H9 (cell line): ENCODE results near the gene NCAN. TPM values are rescaled to one million over a fixed set of nuclear protein-coding genes. Genes with fewer than 3 reads are reported as not detected.

Source experiments
- DNase-seq: peaks from one replicate; pipeline ENCODE4 v3.0.0-alpha.2; 2017
- H2AFZ ChIP-seq: one replicate; pipeline ENCODE4 v1.6.1; 2013; ENCODE audit warnings: mild to moderate bottlenecking, low read length, control low read depth, moderate library complexity
- H2AK5ac ChIP-seq: 2 replicates; pipeline ENCODE4 v1.6.1; 2013; ENCODE audit warnings: low read length, control low read depth, mixed read lengths; ENCODE audit not compliant: insufficient read length
- H2BK120ac ChIP-seq: one replicate; pipeline ENCODE4 v1.6.1; 2013; ENCODE audit warnings: low read depth, mild to moderate bottlenecking, low read length, control low read depth, inconsistent platforms; ENCODE audit not compliant: poor library complexity, severe bottlenecking
- H2BK12ac ChIP-seq: 2 replicates; pipeline ENCODE4 v1.6.1; 2013; ENCODE audit warnings: low read length, control low read depth, mixed read lengths, low read depth; ENCODE audit not compliant: insufficient read length
- H2BK15ac ChIP-seq: 2 replicates; pipeline ENCODE4 v1.6.1; 2013; ENCODE audit warnings: low read depth, low read length, control low read depth
- H2BK20ac ChIP-seq: one replicate; pipeline ENCODE4 v1.6.1; 2013; ENCODE audit warnings: low read depth, mild to moderate bottlenecking, low read length, control low read depth, inconsistent platforms; ENCODE audit not compliant: poor library complexity, severe bottlenecking
- H2BK5ac ChIP-seq: 2 replicates; pipeline ENCODE4 v1.6.1; 2013; ENCODE audit warnings: low read length, control low read depth, mixed read lengths; ENCODE audit not compliant: insufficient read length
- H3K14ac ChIP-seq: 2 replicates; pipeline ENCODE4 v1.6.1; 2013; ENCODE audit warnings: low read length, control low read depth; ENCODE audit not compliant: insufficient read depth
- H3K18ac ChIP-seq: 2 replicates; pipeline ENCODE4 v1.6.1; 2013; ENCODE audit warnings: low read depth, mild to moderate bottlenecking, mixed read lengths, low read length, control low read depth; ENCODE audit not compliant: insufficient read length
- H3K23ac ChIP-seq: 2 replicates; pipeline ENCODE4 v1.6.1; 2013; ENCODE audit warnings: low read length, control low read depth, mixed read lengths, low read depth; ENCODE audit not compliant: insufficient read length
- H3K23me2 ChIP-seq: 2 replicates; pipeline ENCODE4 v1.6.1; 2013; ENCODE audit warnings: low read depth, mild to moderate bottlenecking, mixed read lengths, low read length, control low read depth; ENCODE audit not compliant: insufficient read length, poor library complexity, severe bottlenecking
- H3K27ac ChIP-seq: 2 replicates; pipeline ENCODE4 v1.5.1; 2013; ENCODE audit warnings: low read length, control low read depth, mixed read lengths, low read depth; ENCODE audit not compliant: insufficient read length
- H3K27me3 ChIP-seq: 2 replicates; pipeline ENCODE4 v1.6.1; 2013; ENCODE audit warnings: low read length, control low read depth, inconsistent platforms; ENCODE audit not compliant: insufficient read depth
- H3K4ac ChIP-seq: 2 replicates; pipeline ENCODE4 v1.6.1; 2013; ENCODE audit warnings: low read depth, mild to moderate bottlenecking, control low read depth, inconsistent platforms, low read length, moderate library complexity
- H3K4me1 ChIP-seq: 2 replicates; pipeline ENCODE4 v1.6.1; 2013; ENCODE audit warnings: low read length, control low read depth, inconsistent platforms; ENCODE audit not compliant: insufficient read depth
- H3K4me2 ChIP-seq: 2 replicates; pipeline ENCODE4 v1.6.1; 2013; ENCODE audit warnings: low read length, control low read depth, mixed read lengths; ENCODE audit not compliant: insufficient read length, insufficient read depth
- H3K56ac ChIP-seq: 2 replicates; pipeline ENCODE4 v1.6.1; 2013; ENCODE audit warnings: low read depth, mild to moderate bottlenecking, mixed read lengths, low read length, control low read depth; ENCODE audit not compliant: insufficient read length
- H3K79me1 ChIP-seq: 2 replicates; pipeline ENCODE4 v1.6.1; 2013; ENCODE audit warnings: low read depth, mild to moderate bottlenecking, moderate library complexity, low read length, control low read depth, inconsistent platforms; ENCODE audit not compliant: insufficient read depth, poor library complexity, severe bottlenecking
- H3K79me2 ChIP-seq: 2 replicates; pipeline ENCODE4 v1.6.1; 2013; ENCODE audit warnings: low read length, control low read depth, inconsistent platforms; ENCODE audit not compliant: insufficient read depth
- H3K9ac ChIP-seq: 2 replicates; pipeline ENCODE4 v1.6.1; 2013; ENCODE audit warnings: low read length, control low read depth, mixed read lengths; ENCODE audit not compliant: insufficient read length; ENCODE audit errors: extremely low read depth
- H3K9me3 ChIP-seq: one replicate; pipeline ENCODE4 v1.6.1; 2013; ENCODE audit warnings: low read depth, low read length, inconsistent platforms; ENCODE audit not compliant: control insufficient read depth
- H3T11ph ChIP-seq: one replicate; pipeline ENCODE4 v1.6.1; 2013; ENCODE audit warnings: mild to moderate bottlenecking, low read length, control low read depth, inconsistent platforms
- H4K20me1 ChIP-seq: one replicate; pipeline ENCODE4 v1.6.1; 2013; ENCODE audit not compliant: control insufficient read depth, insufficient read length, insufficient read depth
- H4K5ac ChIP-seq: 2 replicates; pipeline ENCODE4 v1.6.1; 2013; ENCODE audit warnings: low read depth, mild to moderate bottlenecking, mixed read lengths, low read length, control low read depth; ENCODE audit not compliant: insufficient read length
- H4K8ac ChIP-seq: replicated peaks from 2 replicates; pipeline ENCODE4 v1.6.1; 2013; ENCODE audit warnings: low read length, control low read depth, mixed read lengths, low read depth; ENCODE audit not compliant: insufficient read length
- H4K91ac ChIP-seq: 2 replicates; pipeline ENCODE4 v1.6.1; 2013; ENCODE audit warnings: low read depth, mild to moderate bottlenecking, moderate library complexity, mixed read lengths, low read length, control low read depth; ENCODE audit not compliant: insufficient read length
- H3K27ac Mint-ChIP-seq, 3 experiments: 2 replicates in 2 of 3; 3 replicates in 1 of 3; pipeline ENCODE4 v1.8.0; 2020 to 2021; ENCODE audit warnings: mixed read lengths in 3 of 3, mild to moderate bottlenecking in 1 of 3, moderate library complexity in 1 of 3
- H3K27me3 Mint-ChIP-seq: 2 replicates; pipeline ENCODE4 v1.8.0; 2021; ENCODE audit warnings: low read depth, mild to moderate bottlenecking, moderate library complexity, mixed read lengths
- H3K36me3 Mint-ChIP-seq, 3 experiments: 2 replicates in 2 of 3; 3 replicates in 1 of 3; pipeline ENCODE4 v1.8.0; 2020 to 2021; ENCODE audit warnings: low read depth in 3 of 3, mixed read lengths in 3 of 3; ENCODE audit not compliant: insufficient read depth in 1 of 3
- H3K4me1 Mint-ChIP-seq, 2 experiments: 2 replicates each; pipeline ENCODE4 v1.8.0; 2020; ENCODE audit warnings: mixed read lengths in 2 of 2
- H3K4me3 Mint-ChIP-seq, 2 experiments: 2 replicates in 1 of 2; 3 replicates in 1 of 2; pipeline ENCODE4 v1.8.0; 2020 to 2021; ENCODE audit warnings: mild to moderate bottlenecking in 2 of 2, mixed read lengths in 2 of 2, moderate library complexity in 1 of 2
- H3K9me3 Mint-ChIP-seq, 2 experiments: 2 replicates in 1 of 2; 3 replicates in 1 of 2; pipeline ENCODE4 v1.8.0; 2020; ENCODE audit warnings: mild to moderate bottlenecking in 2 of 2, mixed read lengths in 2 of 2, moderate library complexity in 1 of 2
- WGBS: extraction: QIAGEN DNeasy Blood & Tissue Kit; methylation state at CpG from one replicate; pipeline ENCODE4 v1.1.7; 2013; ENCODE audit warnings: missing lambda C conversion rate, low lambda C conversion rate, mixed read lengths; ENCODE audit not compliant: insufficient read length; ENCODE audit errors: extremely low coverage; 5-methylcytosine and 5-hydroxymethylcytosine counted together
- total RNA-seq: library from RNA; stranded (reverse); gene quantifications from 2 replicates; pipeline ENCODE4 v1.2.1, GENCODE V29; 2021
- TF ChIP-seq, protein P1 (sequence below): fragments of 200-600 bp; sonication (generic); conservative IDR thresholded peaks from 3 replicates; pipeline ENCODE4 v1.8.0; 2021; ENCODE audit warnings: antibody characterized with exemption, mild to moderate bottlenecking

NCAN gene
- total RNA-seq, 1 experiment from 2014 or later, result 1.6 TPM

DNA sequence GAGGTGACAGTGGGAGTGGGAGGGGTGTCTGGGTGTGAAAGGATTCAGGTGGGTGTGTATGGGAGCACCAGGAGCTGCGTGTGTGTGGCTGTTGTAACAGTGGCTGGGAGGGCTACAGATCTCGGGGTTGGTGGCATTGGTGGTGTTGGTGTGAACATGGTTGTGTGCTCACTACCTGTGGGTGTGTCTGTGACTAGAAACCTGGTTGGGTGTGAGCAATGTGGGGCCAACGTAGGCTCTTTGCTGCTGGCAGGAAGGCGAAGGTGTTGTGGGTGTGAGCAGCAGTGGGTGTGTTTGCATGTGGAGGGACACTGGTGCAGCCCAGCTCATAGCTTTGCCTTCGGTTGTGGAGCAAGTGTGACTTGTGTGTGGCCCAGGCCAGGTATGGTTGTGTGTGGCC lies 4.8 kb upstream of the NCAN start:
- H3K4me3 Mint-ChIP-seq, result no peak overlapping the region
- TF ChIP-seq, protein P1, sequence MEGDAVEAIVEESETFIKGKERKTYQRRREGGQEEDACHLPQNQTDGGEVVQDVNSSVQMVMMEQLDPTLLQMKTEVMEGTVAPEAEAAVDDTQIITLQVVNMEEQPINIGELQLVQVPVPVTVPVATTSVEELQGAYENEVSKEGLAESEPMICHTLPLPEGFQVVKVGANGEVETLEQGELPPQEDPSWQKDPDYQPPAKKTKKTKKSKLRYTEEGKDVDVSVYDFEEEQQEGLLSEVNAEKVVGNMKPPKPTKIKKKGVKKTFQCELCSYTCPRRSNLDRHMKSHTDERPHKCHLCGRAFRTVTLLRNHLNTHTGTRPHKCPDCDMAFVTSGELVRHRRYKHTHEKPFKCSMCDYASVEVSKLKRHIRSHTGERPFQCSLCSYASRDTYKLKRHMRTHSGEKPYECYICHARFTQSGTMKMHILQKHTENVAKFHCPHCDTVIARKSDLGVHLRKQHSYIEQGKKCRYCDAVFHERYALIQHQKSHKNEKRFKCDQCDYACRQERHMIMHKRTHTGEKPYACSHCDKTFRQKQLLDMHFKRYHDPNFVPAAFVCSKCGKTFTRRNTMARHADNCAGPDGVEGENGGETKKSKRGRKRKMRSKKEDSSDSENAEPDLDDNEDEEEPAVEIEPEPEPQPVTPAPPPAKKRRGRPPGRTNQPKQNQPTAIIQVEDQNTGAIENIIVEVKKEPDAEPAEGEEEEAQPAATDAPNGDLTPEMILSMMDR, result no peak
- Histone ChIP-seq H3K18ac (no peak overlapping the region), H4K8ac (no peak overlapping the region), H3K27me3 (peaks cover 31% of the 10 kb centered on the region; the same call in 1 of the 2 replicates), H3K23ac (no peak overlapping the region), H3K14ac (no peak overlapping the region), H3K79me1 (no peaks in the 10 kb centered on the region), H3K27ac (no peak overlapping the region), H3T11ph (no peak overlapping the region), H2AFZ (no peak overlapping the region), H3K9ac (no peak overlapping the region), H3K9me3 (no peaks in the 10 kb centered on the region), H2BK12ac (no peak overlapping the region), H3K4me2 (no peak overlapping the region), H4K91ac (no peak overlapping the region), H3K23me2 (peaks cover 11% of the 10 kb centered on the region), H4K5ac (no peak overlapping the region), H2BK20ac (no peak overlapping the region), H3K4me1 (no peaks in the 10 kb centered on the region), H3K56ac (no peak overlapping the region), H2BK15ac (no peak overlapping the region), H2AK5ac (no peak overlapping the region), H2BK120ac (no peak overlapping the region), H4K20me1 (no peaks in the 10 kb centered on the region), H2BK5ac (no peak overlapping the region), H3K4ac (no peak overlapping the region), H3K79me2 (no peaks in the 10 kb centered on the region)
- WGBS, result no CpG with 5 or more reads among the region's 5 CpGs
- DNase-seq, result no peak
- H3K27me3 Mint-ChIP-seq, result peaks cover 90% of the 10 kb centered on the region
- H3K4me1 Mint-ChIP-seq, result peaks cover 14 to 29% of the 10 kb centered on the region in 2 experiments
- H3K9me3 Mint-ChIP-seq, result peaks cover 0 to 9% of the 10 kb centered on the region in 2 experiments; a peak in 3 of 5 replicates
- peaks cover 0 to 8% (median 4%) of the 10 kb centered on the region in 3 experiments; a peak in 6 of 7 replicates for H3K36me3 Mint-ChIP-seq
- no peak overlapping the region; a peak in 1 of 7 replicates for H3K27ac Mint-ChIP-seq
